VCaP (cell line): ENCODE results near the gene SYNCRIP.
"Not testable (repeated sequence)": the region's sequence is repeated elsewhere in the genome, so short reads cannot be mapped to it uniquely, and the experiment has no call there.

Experiments
- H3K27ac ChIP-seq: fragments of 450-650 bp; 2 replicates; pipeline ENCODE4 v1.5.1; 2017
- TF ChIP-seq, protein P1 (sequence below): fragments of 450-650 bp; conservative IDR thresholded peaks from 2 replicates; pipeline ENCODE4 v1.5.1; 2017; ENCODE audit warnings: mild to moderate bottlenecking, moderate library complexity

The SYNCRIP gene

DNA sequence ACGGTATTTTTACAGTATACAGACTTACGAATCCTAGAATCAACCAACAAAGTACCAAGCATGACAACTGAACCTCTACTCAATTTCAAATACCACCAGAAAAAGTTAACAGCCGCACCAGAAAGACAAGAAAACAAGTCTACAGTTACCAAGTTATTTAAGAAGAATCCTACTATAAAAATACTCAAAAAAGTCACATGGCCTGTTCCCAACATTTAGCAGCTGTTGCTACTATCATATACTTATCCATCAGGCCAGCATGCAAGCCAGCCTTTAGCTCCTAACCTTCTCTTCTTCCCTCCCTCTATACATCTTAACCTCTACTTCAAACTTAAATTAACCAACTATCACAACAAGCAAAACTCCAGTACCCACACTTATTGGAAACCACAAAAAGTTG lies 1.9 kb downstream of the SYNCRIP start:
- TF ChIP-seq, protein P1, sequence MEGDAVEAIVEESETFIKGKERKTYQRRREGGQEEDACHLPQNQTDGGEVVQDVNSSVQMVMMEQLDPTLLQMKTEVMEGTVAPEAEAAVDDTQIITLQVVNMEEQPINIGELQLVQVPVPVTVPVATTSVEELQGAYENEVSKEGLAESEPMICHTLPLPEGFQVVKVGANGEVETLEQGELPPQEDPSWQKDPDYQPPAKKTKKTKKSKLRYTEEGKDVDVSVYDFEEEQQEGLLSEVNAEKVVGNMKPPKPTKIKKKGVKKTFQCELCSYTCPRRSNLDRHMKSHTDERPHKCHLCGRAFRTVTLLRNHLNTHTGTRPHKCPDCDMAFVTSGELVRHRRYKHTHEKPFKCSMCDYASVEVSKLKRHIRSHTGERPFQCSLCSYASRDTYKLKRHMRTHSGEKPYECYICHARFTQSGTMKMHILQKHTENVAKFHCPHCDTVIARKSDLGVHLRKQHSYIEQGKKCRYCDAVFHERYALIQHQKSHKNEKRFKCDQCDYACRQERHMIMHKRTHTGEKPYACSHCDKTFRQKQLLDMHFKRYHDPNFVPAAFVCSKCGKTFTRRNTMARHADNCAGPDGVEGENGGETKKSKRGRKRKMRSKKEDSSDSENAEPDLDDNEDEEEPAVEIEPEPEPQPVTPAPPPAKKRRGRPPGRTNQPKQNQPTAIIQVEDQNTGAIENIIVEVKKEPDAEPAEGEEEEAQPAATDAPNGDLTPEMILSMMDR, result no peak
- H3K27ac ChIP-seq, result peak overlapping the region; percentile 99; the same call in 1 of the 2 replicates

DNA sequence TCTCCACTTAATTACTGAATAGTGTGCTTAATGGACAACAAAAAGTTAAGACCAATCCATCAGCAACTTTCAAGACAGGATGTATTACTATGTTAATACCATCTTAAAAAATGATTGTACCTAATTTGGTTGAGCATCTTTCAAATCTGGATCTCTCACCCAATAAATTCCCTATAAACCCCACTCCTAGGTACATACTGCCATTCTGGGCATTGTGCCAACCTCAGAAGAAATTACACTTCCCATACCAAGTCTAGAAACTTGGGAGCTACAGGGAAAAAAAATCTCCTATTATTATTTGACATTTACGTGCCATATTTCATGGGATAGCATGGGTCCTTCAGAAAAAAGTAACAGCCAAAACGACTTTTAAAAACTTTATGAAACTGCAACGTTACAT lies 5.1 kb downstream of the SYNCRIP start:
- H3K27ac ChIP-seq, result peak overlapping the region; percentile 4; the same call in 1 of the 2 replicates
- TF ChIP-seq, protein P1, result no peak

DNA sequence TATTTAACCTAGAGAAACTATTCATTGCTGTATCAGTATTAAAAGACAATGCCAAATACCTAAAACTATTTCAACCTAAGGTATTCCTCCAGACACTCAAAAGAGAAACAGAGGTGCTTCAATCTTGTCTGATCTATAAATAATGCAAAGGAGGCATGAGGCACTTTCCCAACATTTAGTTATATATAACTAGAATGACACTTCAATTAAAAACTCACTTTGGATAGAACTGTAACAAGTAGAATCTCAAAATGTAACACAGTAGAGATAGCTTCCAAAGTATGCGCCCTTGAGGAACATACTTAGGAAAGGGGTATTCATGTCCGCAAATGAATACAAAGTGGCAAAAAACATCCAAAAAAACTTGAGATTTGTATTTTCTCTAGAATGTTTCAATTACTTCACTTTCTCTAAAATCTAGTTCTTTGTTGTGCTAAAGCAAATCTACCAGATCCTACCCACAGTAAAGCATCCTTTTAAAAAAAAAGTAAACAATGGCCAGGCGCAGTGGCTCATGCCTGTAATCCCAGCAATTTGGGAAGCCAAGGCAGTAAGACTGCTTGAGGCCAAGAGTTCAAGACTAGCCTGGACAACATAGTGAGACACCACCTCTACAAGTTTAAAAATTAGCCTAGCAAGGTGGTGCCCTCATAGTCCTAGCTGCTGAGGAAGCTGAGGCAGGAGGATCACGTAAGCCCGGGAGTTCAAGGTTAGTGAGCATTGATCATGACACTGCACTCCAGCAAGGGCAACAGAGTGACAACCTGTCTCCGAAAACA lies 10.3 kb downstream of the SYNCRIP start:
- TF ChIP-seq, protein P1, result no peak
- no peak overlapping the region for H3K27ac ChIP-seq

DNA sequence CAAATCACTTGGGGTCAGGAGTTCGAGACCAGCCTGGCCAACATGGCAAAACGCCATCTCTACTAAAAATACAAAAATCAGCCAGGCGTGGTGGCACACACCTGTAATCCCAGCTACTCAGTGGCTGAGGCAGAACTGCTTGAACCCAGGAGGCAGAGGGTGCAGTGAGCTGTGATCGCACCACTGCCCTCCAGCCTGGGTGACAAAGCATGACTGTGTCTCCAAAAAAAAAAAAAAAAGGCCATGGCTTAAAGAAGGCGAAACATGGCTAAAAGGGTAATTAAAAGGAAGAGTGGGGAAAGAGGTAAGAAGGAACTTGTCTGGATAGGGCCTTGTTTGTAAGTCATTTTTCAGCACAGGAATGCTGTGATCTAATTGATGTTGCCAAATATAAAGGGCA lies 11.6 kb downstream of the SYNCRIP start:
- H3K27ac ChIP-seq, result not testable (repeated sequence)

DNA sequence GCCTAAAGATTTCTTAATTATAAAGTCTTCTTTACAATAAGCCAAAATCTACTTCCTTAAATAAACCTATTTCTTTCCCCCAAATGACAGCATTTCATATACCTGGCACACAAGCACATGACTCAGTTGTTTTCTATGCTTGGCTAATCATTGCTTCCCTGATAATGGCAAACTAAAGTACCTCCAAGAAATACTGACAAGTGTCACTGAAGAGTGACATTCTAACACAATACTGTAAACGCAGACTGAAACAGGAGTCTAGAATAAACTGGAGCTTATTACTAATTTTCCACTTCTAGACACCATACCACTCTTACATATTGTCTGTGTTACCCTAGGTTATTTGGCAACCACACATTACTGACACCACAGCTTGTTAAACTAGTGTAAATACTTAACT lies 14.3 kb downstream of the SYNCRIP start:
- TF ChIP-seq, protein P1, result no peak
- no peak overlapping the region for H3K27ac ChIP-seq

DNA sequence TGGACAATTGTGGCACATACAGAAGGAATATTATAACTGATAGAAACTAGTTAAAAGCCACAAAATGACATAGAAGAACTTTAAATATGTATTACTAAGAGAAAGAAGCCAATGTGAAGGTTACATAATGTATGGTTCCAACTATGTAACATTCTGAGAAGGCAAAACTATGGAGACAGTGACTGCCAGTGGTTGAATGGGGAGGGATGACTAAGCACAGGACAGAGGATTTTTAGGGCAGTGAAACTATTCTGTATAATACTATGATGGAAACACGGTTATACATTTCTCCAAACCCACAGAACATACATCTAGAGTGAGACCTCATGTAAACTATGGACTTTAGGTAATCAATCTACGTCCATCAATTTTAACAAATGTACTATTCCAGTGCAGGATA lies 22.4 kb downstream of the SYNCRIP start:
- no peak overlapping the region for H3K27ac ChIP-seq
- TF ChIP-seq, protein P1, result no peak

DNA sequence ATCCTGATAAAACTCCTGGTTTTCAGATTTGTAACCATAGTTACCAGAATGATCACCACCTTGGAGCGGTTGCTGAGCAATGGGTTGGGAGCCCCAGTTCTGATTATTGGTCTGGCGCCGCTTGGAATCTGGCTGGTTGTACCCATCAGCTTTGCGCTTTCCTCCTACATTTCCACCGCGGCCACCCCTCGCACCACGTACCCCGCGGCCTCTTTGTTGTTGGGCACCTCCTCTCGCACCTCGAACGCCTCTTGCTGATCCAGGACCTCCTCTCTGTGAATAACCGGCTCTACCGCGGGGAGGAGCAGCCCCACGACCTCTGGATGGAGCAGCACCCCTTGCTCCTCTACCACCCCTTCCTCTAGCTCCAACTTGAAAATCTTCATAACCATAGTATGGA lies 27.9 kb downstream of the SYNCRIP start:
- H3K27ac ChIP-seq, result no peak overlapping the region
- TF ChIP-seq, protein P1, result no peak

DNA sequence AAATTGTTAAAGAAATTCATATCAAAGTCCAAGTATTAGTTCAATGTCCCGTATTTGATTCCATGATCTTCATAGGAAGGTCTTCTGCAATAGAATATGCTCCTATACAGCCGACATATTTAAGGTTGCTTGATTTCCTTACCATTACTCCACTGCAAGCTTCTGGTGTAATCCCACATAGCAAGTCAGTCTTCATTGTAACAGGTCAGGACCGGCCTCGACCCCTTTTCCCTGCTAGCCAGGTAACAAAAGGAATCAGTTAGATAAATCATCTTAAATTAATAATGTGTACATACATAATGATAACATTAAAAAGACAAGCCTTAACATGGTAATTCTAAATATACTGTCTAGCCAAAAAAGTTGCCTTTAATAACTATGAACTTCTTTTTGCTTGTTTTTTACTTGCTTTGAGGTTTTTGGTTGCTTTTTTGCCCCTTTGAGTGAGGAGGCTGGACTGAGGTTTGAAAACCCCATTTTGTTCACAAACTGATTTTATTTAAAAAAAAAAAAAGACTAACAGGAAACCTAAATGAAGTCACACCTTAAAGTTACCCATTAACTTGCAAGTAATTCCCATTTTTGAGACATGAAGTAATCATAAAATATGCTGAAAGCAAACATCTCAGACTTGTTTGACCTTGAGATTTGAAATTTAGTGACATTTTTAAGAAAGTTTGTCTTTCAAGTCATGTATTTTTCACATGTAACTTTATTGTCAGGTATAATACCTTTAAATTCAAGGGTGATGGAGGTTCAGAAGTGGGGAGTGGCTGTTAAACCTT lies 29.8 kb downstream of the SYNCRIP start:
- no peak overlapping the region for H3K27ac ChIP-seq
- TF ChIP-seq, protein P1, result no peak
